CD8-positive, alpha-beta memory T cell (primary cell): Measurements from ENCODE around the gene SLC35G3. TPM values are rescaled to one million over a fixed set of nuclear protein-coding genes. Genes with fewer than 3 reads are reported as not detected.
A peak's percentile ranks its signal among the peaks of the same experiment; 100 is the strongest.
"Not testable (repeated sequence)": the region's sequence is repeated elsewhere in the genome, so short reads cannot be mapped to it uniquely, and the experiment has no call there.

Source experiments
- CTCF ChIA-PET: fragments of 350-600 bp; sonication (Branson Sonifier 250); formaldehyde crosslinking; loops from one replicate; lab custom pipeline; 2021; ENCODE audit warnings: antibody characterized with exemption; lab: Charles Lee
- POLR2A ChIA-PET: fragments of 350-600 bp; sonication (Branson Sonifier 250); formaldehyde crosslinking; loops from one replicate; lab custom pipeline; 2021; ENCODE audit warnings: antibody characterized with exemption; lab: Charles Lee
- DNase-seq, 5 donors: peaks; one replicate each; pipeline versions ENCODE4 v3.0.0 to v3.0.0-alpha.2; 2020 to 2022; ENCODE audit warnings: mixed read lengths in 1 of 5
- H3K27ac ChIP-seq: one replicate; pipeline ENCODE4 v1.7.0; 2013; ENCODE audit warnings: low read depth, mild to moderate bottlenecking, low read length, moderate library complexity
- H3K27me3 ChIP-seq: 2 replicates; pipeline ENCODE4 v1.7.0; 2013; ENCODE audit warnings: low read length, mild to moderate bottlenecking; ENCODE audit not compliant: insufficient read depth, poor library complexity, severe bottlenecking
- H3K36me3 ChIP-seq: 2 replicates; pipeline ENCODE4 v1.7.0; 2013; ENCODE audit warnings: mild to moderate bottlenecking, low read length, moderate library complexity; ENCODE audit not compliant: insufficient read depth
- H3K4me1 ChIP-seq: 2 replicates; pipeline ENCODE4 v1.7.0; 2013; ENCODE audit warnings: mild to moderate bottlenecking, low read length, moderate library complexity; ENCODE audit not compliant: insufficient read depth
- H3K4me3 ChIP-seq: 2 replicates; pipeline ENCODE4 v1.7.0; 2013; ENCODE audit warnings: mild to moderate bottlenecking, low read length
- H3K9me3 ChIP-seq: 2 replicates; pipeline ENCODE4 v1.7.0; 2013; ENCODE audit warnings: mild to moderate bottlenecking, low read length
- H3K27ac Mint-ChIP-seq, 8 donors: one replicate each; pipeline ENCODE4 v1.8.0; 2020 to 2021; ENCODE audit warnings: mixed read lengths in 8 of 8, mild to moderate bottlenecking in 6 of 8, inconsistent platforms in 3 of 8, moderate library complexity in 3 of 8
- H3K27me3 Mint-ChIP-seq, 2 donors: one replicate each; pipeline ENCODE4 v1.8.0; 2020 to 2021; ENCODE audit warnings: mixed read lengths in 2 of 2, mild to moderate bottlenecking in 1 of 2, moderate library complexity in 1 of 2
- H3K36me3 Mint-ChIP-seq, 3 donors: one replicate each; pipeline ENCODE4 v1.8.0; 2020 to 2021; ENCODE audit warnings: mixed read lengths in 3 of 3, inconsistent platforms in 1 of 3, mild to moderate bottlenecking in 1 of 3
- H3K4me1 Mint-ChIP-seq, 3 donors: one replicate each; pipeline ENCODE4 v1.8.0; 2020 to 2021; ENCODE audit warnings: mixed read lengths in 3 of 3, inconsistent platforms in 1 of 3, mild to moderate bottlenecking in 1 of 3
- H3K4me3 Mint-ChIP-seq, 7 donors: one replicate each; pipeline ENCODE4 v1.8.0; 2020 to 2021; ENCODE audit warnings: mixed read lengths in 7 of 7, mild to moderate bottlenecking in 6 of 7, moderate library complexity in 4 of 7, inconsistent platforms in 2 of 7
- H3K9me3 Mint-ChIP-seq, 5 donors: one replicate each; pipeline ENCODE4 v1.8.0; 2020 to 2022; ENCODE audit warnings: mixed read lengths in 5 of 5, mild to moderate bottlenecking in 3 of 5, moderate library complexity in 2 of 5, inconsistent platforms in 1 of 5
- polyA plus RNA-seq: library from polyadenylated mRNA; unstranded; fragments of 300-500 nt; fragmentation: Illumina TruSeq; gene quantifications from one replicate; pipeline ENCODE4 v1.2.3, GENCODE V29; 2021
- total RNA-seq, 2 experiments: library from RNA; stranded (reverse); gene quantifications; one replicate each; pipeline ENCODE4 v1.2.3, GENCODE V29; 2021

SLC35G3 gene
- total and polyA plus RNA-seq, 3 experiments from 2014 or later, result not detected

DNA sequence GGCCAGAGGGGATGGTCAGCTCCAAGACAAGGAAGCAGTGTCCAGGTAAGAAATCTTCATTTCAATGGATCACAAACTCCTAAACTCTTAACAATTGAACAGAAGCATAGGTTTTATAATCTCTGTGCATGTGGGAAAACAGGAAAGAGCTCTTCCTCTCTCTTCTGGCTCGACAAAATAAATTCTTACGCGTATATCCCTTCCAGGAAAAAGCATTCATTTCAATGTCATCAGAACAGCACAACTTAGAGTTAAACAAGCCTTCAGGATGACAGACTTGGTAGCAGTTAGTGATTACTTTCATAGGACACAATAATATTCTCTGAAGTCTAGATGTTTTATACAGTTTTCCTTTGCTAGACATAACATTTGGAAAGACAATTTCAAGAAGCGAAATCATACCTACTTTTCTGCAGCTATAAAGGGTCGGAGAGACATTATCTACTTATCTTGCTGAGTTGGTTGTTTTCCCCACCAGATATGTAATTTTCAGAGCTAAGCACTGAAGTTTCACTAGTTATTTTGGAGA lies 19.3 kb upstream of the SLC35G3 start:
- CTCF ChIA-PET, result interaction anchor here (0.7 to 3.8 kb wide), 16 partner anchors 9 to 551 kb away, joined by 3 to 27 read pairs (median 4); partner anchors contain the start of gene SLFN5
- no peak for DNase-seq
- Histone ChIP-seq H3K27me3 (no peaks in the 10 kb centered on the region), H3K4me3 (peak overlapping the region; percentile 61), H3K9me3 (no peaks in the 10 kb centered on the region), H3K4me1 (peaks cover 90% of the 10 kb centered on the region), H3K36me3 (no peaks in the 10 kb centered on the region), H3K27ac (peak overlapping the region; percentile 3)
- POLR2A ChIA-PET, result interaction anchor here (0.6 to 3.1 kb wide), 16 partner anchors 17 to 595 kb away, joined by 3 to 68 read pairs (median 5); partner anchors contain the start of genes PEX12, SLFN12L, SLFN5 and TAF15
- peaks cover 74 to 95% (median 90%) of the 10 kb centered on the region in 3 donors for H3K4me1 Mint-ChIP-seq
- H3K36me3 Mint-ChIP-seq, result peaks cover 0 to 12% (median 0%) of the 10 kb centered on the region in 3 donors
- peak overlapping the region; percentile 41 to 99 (median 94) for H3K27ac Mint-ChIP-seq
- H3K27me3 Mint-ChIP-seq, result no peaks in the 10 kb centered on the region
- H3K9me3 Mint-ChIP-seq, result peaks cover 0 to 2% (median 0%) of the 10 kb centered on the region in 5 donors
- peak overlapping the region; percentile 15 to 87 (median 81) for H3K4me3 Mint-ChIP-seq

- H3K4me1 Mint-ChIP-seq, result peaks cover 69 to 94% (median 86%) of the 10 kb centered on the region in 3 donors
- H3K4me1 ChIP-seq, result peaks cover 84% of the 10 kb centered on the region
- H3K27ac Mint-ChIP-seq, result peak overlapping the region; percentile 7 to 99 (median 92)
- ChIA-PET POLR2A (interaction anchor here (1.7 to 3.1 kb wide), 5 partner anchors 24 to 366 kb away, joined by 6 to 68 read pairs (median 9); partner anchors contain the start of genes PEX12, SLFN12L and SLFN5), CTCF (interaction anchor here (1.0 to 3.8 kb wide), 9 partner anchors 22 to 327 kb away, joined by 3 to 27 read pairs (median 6); partner anchors contain the start of gene SLFN5)
- H3K27me3 Mint-ChIP-seq, result no peaks in the 10 kb centered on the region
- peak overlapping the region; percentile 61 for H3K4me3 ChIP-seq
- no peaks in the 10 kb centered on the region for H3K27me3 ChIP-seq
- peaks cover 0 to 2% (median 0%) of the 10 kb centered on the region in 5 donors for H3K9me3 Mint-ChIP-seq
- DNase-seq, result no peak
- H3K9me3 ChIP-seq, result no peaks in the 10 kb centered on the region
- peak overlapping the region in 6 of 7 donors; percentile 45 to 82 (median 68) for H3K4me3 Mint-ChIP-seq
- H3K36me3 ChIP-seq, result no peaks in the 10 kb centered on the region
- H3K36me3 Mint-ChIP-seq, result peaks cover 0 to 13% (median 0%) of the 10 kb centered on the region in 3 donors
- no peak overlapping the region for H3K27ac ChIP-seq
Measured at GRCh38 chr17:35212668-35213067, 18.5 kb upstream of the SLC35G3 start.

DNA sequence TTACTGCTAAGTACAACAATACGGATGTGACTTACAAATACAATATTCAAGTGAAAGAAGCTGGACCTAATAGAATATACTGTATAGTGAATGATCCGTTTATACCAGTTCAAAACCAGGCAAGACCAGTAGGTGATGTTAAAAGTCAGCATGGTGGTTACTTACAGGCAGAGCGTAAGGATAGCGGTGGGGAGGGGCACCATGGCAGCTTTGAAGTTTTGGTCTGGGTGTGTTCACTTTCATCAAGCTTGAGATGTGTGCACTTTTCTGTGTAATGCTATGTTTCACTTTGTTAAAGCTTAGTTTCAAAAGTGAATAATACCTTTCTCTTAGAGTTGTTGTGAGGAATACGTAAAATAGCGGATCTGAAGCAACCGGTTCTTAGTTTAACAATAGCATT lies 16.5 kb upstream of the SLC35G3 start:
- peak overlapping the region in 1 of 7 donors; percentile 56 for H3K4me3 Mint-ChIP-seq
- peak in 2 of 5 donors; percentile 6 to 67 for DNase-seq

GRCh38 chr17:35202582-35202981 lies 8.4 kb upstream of the SLC35G3 start:
- H3K9me3 ChIP-seq, H3K4me3 Mint-ChIP-seq, H3K27ac Mint-ChIP-seq, DNase-seq, H3K4me1 ChIP-seq, H3K4me3 ChIP-seq, H3K27ac ChIP-seq, H3K27me3 Mint-ChIP-seq, CTCF ChIA-PET, POLR2A ChIA-PET, H3K36me3 ChIP-seq, H3K27me3 ChIP-seq: not testable (repeated sequence)
- H3K36me3 Mint-ChIP-seq, result peaks cover 0 to 29% (median 2%) of the 10 kb centered on the region in 3 donors
- peaks cover 12 to 18% (median 17%) of the 10 kb centered on the region in 3 donors for H3K4me1 Mint-ChIP-seq
- H3K9me3 Mint-ChIP-seq, result peaks cover 7 to 29% (median 29%) of the 10 kb centered on the region in 5 donors

More for the DNA sequence above, 16.5 kb upstream of the SLC35G3 start:
- peaks cover 0 to 2% (median 0%) of the 10 kb centered on the region in 5 donors for H3K9me3 Mint-ChIP-seq
- Histone ChIP-seq H3K9me3 (no peaks in the 10 kb centered on the region), H3K4me1 (peaks cover 73% of the 10 kb centered on the region), H3K4me3 (no peak overlapping the region), H3K27me3 (no peaks in the 10 kb centered on the region), H3K27ac (no peak overlapping the region), H3K36me3 (no peaks in the 10 kb centered on the region)
- H3K36me3 Mint-ChIP-seq, result peaks cover 0 to 17% (median 0%) of the 10 kb centered on the region in 3 donors
- no peaks in the 10 kb centered on the region for H3K27me3 Mint-ChIP-seq
- peak overlapping the region in 3 of 8 donors; percentile 20 to 64 (median 46) for H3K27ac Mint-ChIP-seq
- peaks cover 60 to 93% (median 85%) of the 10 kb centered on the region in 3 donors for H3K4me1 Mint-ChIP-seq
- CTCF ChIA-PET, result interaction anchor here (0.8 to 1.8 kb wide), 2 partner anchors 22 to 554 kb away, joined by 4 to 5 read pairs; no protein-coding TSS in a partner anchor
- POLR2A ChIA-PET, result interaction anchor here (0.6 kb wide), 1 partner anchor 358 kb away, joined by 3 read pairs; no protein-coding TSS in a partner anchor

- H3K4me3 ChIP-seq, H3K9me3 ChIP-seq, H3K4me1 ChIP-seq, H3K4me3 Mint-ChIP-seq, H3K27ac Mint-ChIP-seq, H3K36me3 ChIP-seq, H3K27me3 Mint-ChIP-seq, H3K27ac ChIP-seq, POLR2A ChIA-PET, DNase-seq, H3K27me3 ChIP-seq, H3K36me3 Mint-ChIP-seq: not testable (repeated sequence)
- Mint-ChIP-seq H3K9me3 (peaks cover 3 to 14% (median 10%) of the 10 kb centered on the region in 5 donors), H3K4me1 (peaks cover 10 to 25% (median 14%) of the 10 kb centered on the region in 3 donors)
- CTCF ChIA-PET, result interaction anchor here (1.7 kb wide), 1 partner anchor 11 kb away, joined by 3 read pairs; no protein-coding TSS in a partner anchor
Measured at GRCh38 chr17:35195062-35195461, 869 bp upstream of the SLC35G3 start.

DNA sequence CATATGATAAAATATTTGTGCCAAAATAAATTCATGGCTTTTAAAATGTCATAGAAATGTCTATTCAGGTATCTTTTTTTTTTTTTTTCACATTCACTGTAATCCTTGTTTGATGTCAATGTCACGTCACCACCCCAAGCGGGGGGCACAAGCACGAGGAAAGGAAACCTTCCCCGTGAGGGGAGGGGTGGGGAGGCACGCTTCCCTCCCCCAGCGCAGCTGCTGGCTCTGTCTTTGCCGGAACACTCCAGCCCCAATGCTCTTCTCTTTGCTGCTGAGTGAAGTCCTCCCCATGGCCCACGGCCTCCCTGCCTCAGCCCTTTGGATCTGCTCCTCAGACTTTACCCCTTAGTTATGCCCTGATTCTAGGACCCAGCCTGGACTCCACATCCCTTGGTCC lies 1.5 kb downstream of the SLC35G3 start:
- Mint-ChIP-seq H3K9me3 (peaks cover 0 to 3% (median 0%) of the 10 kb centered on the region in 5 donors), H3K36me3 (peaks cover 0 to 3% (median 0%) of the 10 kb centered on the region in 3 donors), H3K27ac (peak overlapping the region in 4 of 8 donors; percentile 2 to 77 (median 18)), H3K27me3 (no peaks in the 10 kb centered on the region), H3K4me3 (no peak overlapping the region), H3K4me1 (peaks cover 28 to 47% (median 32%) of the 10 kb centered on the region in 3 donors)
- no peak overlapping the region for H3K4me3 ChIP-seq
- no peak overlapping the region for H3K27ac ChIP-seq
- H3K27me3 ChIP-seq, result no peaks in the 10 kb centered on the region
- H3K4me1 ChIP-seq, result peaks cover 19% of the 10 kb centered on the region
- POLR2A ChIA-PET, result no interaction called here
- peak in 1 of 5 donors; percentile 76 for DNase-seq
- H3K9me3 ChIP-seq, result no peaks in the 10 kb centered on the region
- H3K36me3 ChIP-seq, result no peaks in the 10 kb centered on the region
- CTCF ChIA-PET, result no interaction called here

DNA sequence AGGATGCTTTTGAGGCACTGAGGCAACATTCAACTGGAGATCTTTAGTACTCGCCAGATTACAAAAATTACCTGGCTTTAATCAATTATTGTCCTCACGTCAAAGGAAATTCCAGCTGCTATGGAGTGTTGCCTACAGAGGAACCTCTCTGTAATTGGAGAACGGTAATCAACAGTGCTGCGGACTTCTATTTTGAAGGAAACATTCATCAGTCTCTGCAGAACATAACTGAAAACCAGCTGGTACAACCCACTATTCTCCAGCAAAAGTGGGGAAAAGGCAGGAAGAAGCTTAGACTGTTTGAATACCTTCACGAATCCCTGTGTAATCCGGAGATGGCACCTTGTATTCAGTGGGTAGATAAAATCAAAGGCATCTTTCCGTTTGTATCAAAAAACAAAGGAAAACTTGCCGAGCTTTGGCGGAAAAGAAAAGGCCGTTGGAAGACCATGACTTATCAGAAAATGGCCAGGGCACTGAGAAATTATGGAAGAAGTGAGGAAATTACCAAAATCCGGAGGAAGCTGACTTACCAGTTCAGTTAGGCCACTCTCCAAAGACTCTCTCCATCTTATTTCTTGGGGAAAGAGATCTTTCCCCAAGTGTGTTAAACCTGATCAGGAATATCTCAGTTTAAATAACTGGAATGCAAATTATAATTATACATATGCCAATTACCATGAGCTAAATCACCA lies 3.0 kb downstream of the SLC35G3 start:
- ChIA-PET POLR2A (interaction anchor here (1.3 kb wide), 1 partner anchor 23 kb away, joined by 3 read pairs; no protein-coding TSS in a partner anchor), CTCF (interaction anchor here (1.0 kb wide), 1 partner anchor 22 kb away, joined by 3 read pairs; no protein-coding TSS in a partner anchor)
- Histone ChIP-seq H3K4me3 (no peak overlapping the region), H3K4me1 (peaks cover 30% of the 10 kb centered on the region), H3K9me3 (no peaks in the 10 kb centered on the region), H3K27me3 (no peaks in the 10 kb centered on the region), H3K27ac (no peak overlapping the region), H3K36me3 (no peaks in the 10 kb centered on the region)
- Mint-ChIP-seq H3K36me3 (peaks cover 0 to 3% (median 0%) of the 10 kb centered on the region in 3 donors), H3K4me3 (no peak overlapping the region), H3K27ac (no peak overlapping the region), H3K9me3 (no peaks in the 10 kb centered on the region), H3K27me3 (no peaks in the 10 kb centered on the region), H3K4me1 (peaks cover 37 to 59% (median 44%) of the 10 kb centered on the region in 3 donors)
- no peak for DNase-seq
